Vagina (tissue), 2 donors: ENCODE data around the gene USP34. TPM values are rescaled to one million over a fixed set of nuclear protein-coding genes. Genes with fewer than 3 reads are reported as not detected.

Experiments
- DNase-seq, 2 donors: peaks; one replicate each; pipeline ENCODE4 v3.0.0-alpha.2; 2017; ENCODE audit errors: extremely low spot score in 2 of 2
- H3K27ac ChIP-seq: fragments of 200-600 bp; sonication (generic); one replicate; pipeline ENCODE4 v1.5.1; 2019
- H3K27me3 ChIP-seq: fragments of 200-600 bp; sonication (generic); one replicate; pipeline ENCODE4 v1.5.1; 2019
- H3K36me3 ChIP-seq, 2 donors: fragments of 200-600 bp; sonication (generic); one replicate each; pipeline ENCODE4 v1.5.1; 2017 to 2019
- H3K4me1 ChIP-seq: fragments of 200-600 bp; sonication (generic); one replicate; pipeline ENCODE4 v1.5.1; 2019
- H3K4me3 ChIP-seq, 2 donors: fragments of 200-600 bp; sonication (generic); 1 replicate in 1 of 2; 2 replicates in 1 of 2; pipeline ENCODE4 v1.5.1; 2016 to 2019
- H3K9me3 ChIP-seq: fragments of 200-600 bp; sonication (generic); one replicate; pipeline ENCODE4 v1.5.1; 2019
- CTCF ChIP-seq, 3 experiments: fragments of 450-650 bp in 2 of 3; fragments of 200-600 bp in 1 of 3; sonication (generic) in 1 of 3; IDR thresholded peaks; one replicate each; pipeline ENCODE4 v1.5.1; 2017 to 2019; ENCODE audit warnings: antibody characterized with exemption in 3 of 3, mild to moderate bottlenecking in 2 of 3, moderate library complexity in 2 of 3
- POLR2A ChIP-seq, 2 donors: fragments of 450-650 bp; IDR thresholded peaks; one replicate each; pipeline ENCODE4 v1.6.1; 2017; ENCODE audit warnings: antibody characterized with exemption in 2 of 2, mild to moderate bottlenecking in 2 of 2, moderate library complexity in 2 of 2
- POLR2AphosphoS5 ChIP-seq, 2 donors: sonication (generic); formaldehyde crosslinking; IDR thresholded peaks; one replicate each; pipeline ENCODE4 v1.9.0; 2017; ENCODE audit warnings: antibody characterized with exemption in 2 of 2, mild to moderate bottlenecking in 2 of 2, low read depth in 1 of 2; ENCODE audit not compliant: insufficient read depth in 1 of 2
- intact Hi-C: fragments of 100-400 bp; cut with DNase I; formaldehyde crosslinking; loops from one replicate; pipeline ENCODE4 v1.15.1; 2023
- total RNA-seq: library from RNA; depleted of rRNA; stranded (reverse); fragments of >200 nt; gene quantifications from one replicate; pipeline ENCODE4 v1.2.3, GENCODE V29; 2016

The USP34 gene, protein sequence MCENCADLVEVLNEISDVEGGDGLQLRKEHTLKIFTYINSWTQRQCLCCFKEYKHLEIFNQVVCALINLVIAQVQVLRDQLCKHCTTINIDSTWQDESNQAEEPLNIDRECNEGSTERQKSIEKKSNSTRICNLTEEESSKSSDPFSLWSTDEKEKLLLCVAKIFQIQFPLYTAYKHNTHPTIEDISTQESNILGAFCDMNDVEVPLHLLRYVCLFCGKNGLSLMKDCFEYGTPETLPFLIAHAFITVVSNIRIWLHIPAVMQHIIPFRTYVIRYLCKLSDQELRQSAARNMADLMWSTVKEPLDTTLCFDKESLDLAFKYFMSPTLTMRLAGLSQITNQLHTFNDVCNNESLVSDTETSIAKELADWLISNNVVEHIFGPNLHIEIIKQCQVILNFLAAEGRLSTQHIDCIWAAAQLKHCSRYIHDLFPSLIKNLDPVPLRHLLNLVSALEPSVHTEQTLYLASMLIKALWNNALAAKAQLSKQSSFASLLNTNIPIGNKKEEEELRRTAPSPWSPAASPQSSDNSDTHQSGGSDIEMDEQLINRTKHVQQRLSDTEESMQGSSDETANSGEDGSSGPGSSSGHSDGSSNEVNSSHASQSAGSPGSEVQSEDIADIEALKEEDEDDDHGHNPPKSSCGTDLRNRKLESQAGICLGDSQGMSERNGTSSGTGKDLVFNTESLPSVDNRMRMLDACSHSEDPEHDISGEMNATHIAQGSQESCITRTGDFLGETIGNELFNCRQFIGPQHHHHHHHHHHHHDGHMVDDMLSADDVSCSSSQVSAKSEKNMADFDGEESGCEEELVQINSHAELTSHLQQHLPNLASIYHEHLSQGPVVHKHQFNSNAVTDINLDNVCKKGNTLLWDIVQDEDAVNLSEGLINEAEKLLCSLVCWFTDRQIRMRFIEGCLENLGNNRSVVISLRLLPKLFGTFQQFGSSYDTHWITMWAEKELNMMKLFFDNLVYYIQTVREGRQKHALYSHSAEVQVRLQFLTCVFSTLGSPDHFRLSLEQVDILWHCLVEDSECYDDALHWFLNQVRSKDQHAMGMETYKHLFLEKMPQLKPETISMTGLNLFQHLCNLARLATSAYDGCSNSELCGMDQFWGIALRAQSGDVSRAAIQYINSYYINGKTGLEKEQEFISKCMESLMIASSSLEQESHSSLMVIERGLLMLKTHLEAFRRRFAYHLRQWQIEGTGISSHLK (N-terminal part only)
- total RNA-seq: 117 TPM

- peak in 1 of 2 donors; percentile 77 for TF ChIP-seq POLR2A (IDR thresholded peaks at IDR 0.05)
- no peak for TF ChIP-seq CTCF (IDR thresholded peaks at IDR 0.05)
- TF ChIP-seq POLR2AphosphoS5 (IDR thresholded peaks at IDR 0.05; ENCODE audit: insufficient read depth in 1 of 2, low read depth in 1 of 2): peak; percentile 64 to 97
- peak in 1 of 2 donors; percentile 93 for DNase-seq
- intact Hi-C loops: loop anchor here (5.0 to 10.0 kb wide), 2 partner anchors 66 to 294 kb away; partner anchors contain the start of gene XPO1
Observed at GRCh38 chr2:61470965-61471904, at the start of gene USP34. Gene USP34, minus strand, starts transcription at chr2:61471087. Its CDS starts 395 bp downstream, at chr2:61470692.

DNA sequence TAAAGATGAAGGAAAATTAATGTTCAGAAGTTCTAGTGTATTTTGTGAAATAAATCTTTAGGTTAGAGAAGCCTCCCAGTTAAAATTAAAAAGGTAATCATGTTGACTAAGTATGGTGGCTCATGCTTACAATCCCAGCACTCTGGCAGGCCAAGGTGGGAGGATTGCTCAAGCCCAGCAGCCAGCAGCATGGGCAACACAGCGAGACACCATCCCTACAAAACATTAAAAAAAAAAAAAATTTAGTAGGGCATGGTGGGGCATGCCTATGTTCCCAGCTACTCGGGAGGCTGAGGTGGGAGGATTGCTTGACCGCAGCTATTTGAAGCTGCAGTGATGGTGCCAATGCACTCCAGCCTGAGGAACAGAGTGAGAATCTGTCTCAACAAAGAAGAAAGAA is 49.4 kb upstream of the USP34 start:
- intact Hi-C loops: no loop called here
- Histone ChIP-seq H3K27ac (no peak overlapping the region), H3K36me3 (peaks cover 3 to 39% of the 10 kb centered on the region in 2 donors), H3K9me3 (no peaks in the 10 kb centered on the region), H3K4me1 (peaks cover 9% of the 10 kb centered on the region), H3K4me3 (no peak overlapping the region), H3K27me3 (no peaks in the 10 kb centered on the region)
- no peak for DNase-seq
- no peak for TF ChIP-seq POLR2A (IDR thresholded peaks at IDR 0.05)
- no peak for TF ChIP-seq POLR2AphosphoS5 (IDR thresholded peaks at IDR 0.05; ENCODE audit: insufficient read depth in 1 of 2, low read depth in 1 of 2)
- TF ChIP-seq CTCF (IDR thresholded peaks at IDR 0.05): no peak

More at GRCh38 chr2:61470965-61471904, at the start of gene USP34:
- Histone ChIP-seq H3K9me3 (no peaks in the 10 kb centered on the region), H3K36me3 (no peaks in the 10 kb centered on the region), H3K4me1 (peaks cover 30% of the 10 kb centered on the region), H3K27me3 (no peaks in the 10 kb centered on the region), H3K4me3 (peak within 1 kb of the TSS; percentile 88 to 96), H3K27ac (peak within 1 kb of the TSS; percentile 99)

DNA sequence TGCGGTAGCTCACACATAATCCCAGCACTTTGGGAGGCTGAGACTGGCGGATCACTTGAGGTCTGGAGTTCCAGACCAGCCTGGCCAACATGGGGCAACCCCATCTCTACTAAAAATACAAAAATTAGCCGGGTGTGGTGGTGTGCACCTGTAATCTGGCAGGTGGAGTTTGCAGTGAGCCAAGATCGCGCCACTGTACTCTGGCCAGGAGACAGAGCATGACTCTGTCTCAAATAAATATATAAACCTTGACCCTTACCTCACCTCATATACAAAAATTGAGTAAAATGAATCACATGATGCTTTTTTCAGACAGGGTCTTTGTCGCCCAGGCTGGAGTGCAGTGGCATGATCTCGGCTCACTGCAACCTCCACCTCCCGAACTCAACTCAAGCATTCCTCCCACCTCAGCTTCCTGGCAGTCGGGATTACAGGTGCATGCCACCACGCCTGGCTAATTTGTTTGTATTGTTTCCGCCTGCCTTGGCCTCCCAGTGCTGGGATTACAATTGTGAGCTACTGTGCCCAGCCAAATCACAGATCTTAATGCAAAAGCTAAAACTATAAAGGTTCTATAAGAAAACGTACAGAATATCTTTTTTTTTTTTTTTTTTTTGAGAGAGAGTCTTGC is 42.0 kb upstream of the USP34 start:
- Histone ChIP-seq H3K9me3 (no peaks in the 10 kb centered on the region), H3K27me3 (no peaks in the 10 kb centered on the region), H3K4me1 (no peaks in the 10 kb centered on the region), H3K36me3 (peaks cover 3 to 59% of the 10 kb centered on the region in 2 donors), H3K27ac (no peak overlapping the region), H3K4me3 (no peak overlapping the region)
- TF ChIP-seq CTCF (IDR thresholded peaks at IDR 0.05) (no peak), POLR2AphosphoS5 (IDR thresholded peaks at IDR 0.05; ENCODE audit: insufficient read depth in 1 of 2, low read depth in 1 of 2) (no peak), POLR2A (IDR thresholded peaks at IDR 0.05) (no peak)
- intact Hi-C loops: no loop called here
- DNase-seq: no peak
